Brain pericyte (primary cell): ENCODE results near the gene ZDHHC4.

ENCODE experiments used
- DNase-seq: peaks from one replicate; pipeline ENCODE4 v3.0.0-alpha.2; 2012; ENCODE audit warnings: low read depth, low spot score

ZDHHC4 gene

GRCh38 chr7:6577369-6578113 is at the start of gene ZDHHC4:
TSS of gene ZDHHC4 (plus strand) at chr7:6577454. CDS start at chr7:6580562, 3,108 bp downstream.
- peak; percentile 47 for DNase-seq

GRCh38 chr7:6528401-6529130 is 48.7 kb upstream of the ZDHHC4 start:
- DNase-seq, result no peak

DNA sequence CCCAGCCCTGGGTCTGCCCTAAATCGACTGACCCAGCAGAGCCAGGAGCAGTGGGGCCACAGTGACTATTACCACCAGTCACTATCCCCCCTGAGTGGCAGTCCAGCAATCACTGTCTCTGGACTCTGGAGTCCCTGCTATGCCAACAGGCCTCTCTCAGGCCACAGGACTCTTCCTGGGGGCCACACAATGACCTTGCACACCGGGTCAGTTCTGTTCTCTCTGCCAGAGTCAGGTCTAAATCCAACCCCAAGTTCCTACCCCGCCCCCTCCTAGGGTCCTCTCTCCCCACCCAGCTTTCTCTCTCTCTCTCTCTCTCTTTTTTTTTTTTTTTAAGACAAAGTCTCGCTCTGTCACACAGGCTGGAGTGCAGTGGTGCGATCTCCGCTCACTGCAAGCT is 47.6 kb upstream of the ZDHHC4 start:
- no peak for DNase-seq

GRCh38 chr7:6530626-6531491 is 46.4 kb upstream of the ZDHHC4 start:
- DNase-seq, result no peak

DNA sequence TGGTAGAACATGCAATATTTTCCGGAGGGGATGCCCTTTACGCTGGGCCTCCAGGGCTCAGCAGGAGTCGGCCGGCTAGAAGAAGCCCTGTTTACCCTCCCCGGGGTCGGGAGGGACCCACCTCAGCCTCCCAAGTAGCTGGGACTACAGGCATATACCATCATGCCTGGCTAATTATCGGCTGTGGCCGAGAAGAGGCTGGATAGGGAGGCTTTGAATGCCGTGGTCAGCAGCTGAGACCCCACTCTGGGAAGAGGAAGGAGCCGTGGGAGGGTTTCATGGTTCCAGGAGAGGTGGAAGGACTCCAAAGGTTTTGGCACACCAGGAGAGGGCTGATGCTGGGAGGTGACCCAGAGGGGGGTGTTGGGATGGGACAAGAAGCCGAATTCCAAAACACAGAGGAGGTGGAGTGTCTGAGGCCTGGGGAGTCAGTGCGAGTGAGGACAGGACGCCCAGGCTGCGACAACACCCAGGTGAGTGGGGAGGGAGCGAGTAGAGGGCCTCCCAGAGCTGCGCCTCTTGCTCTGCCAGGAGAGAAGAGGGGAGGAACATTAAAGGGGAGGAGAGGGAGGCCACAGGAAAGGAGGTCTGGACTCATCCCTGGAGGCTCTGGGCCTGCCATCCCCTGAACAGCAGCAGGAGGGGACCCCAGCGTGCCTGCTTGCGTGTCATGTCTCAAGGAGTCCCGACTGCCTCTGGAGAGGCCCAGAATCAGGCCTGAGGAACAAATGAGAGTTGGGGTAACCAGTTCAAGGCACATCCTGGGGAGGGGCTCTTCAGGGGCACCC is 45.6 kb upstream of the ZDHHC4 start:
- DNase-seq, result no peak

GRCh38 chr7:6532516-6532915 is 44.7 kb upstream of the ZDHHC4 start:
- no peak for DNase-seq

DNA sequence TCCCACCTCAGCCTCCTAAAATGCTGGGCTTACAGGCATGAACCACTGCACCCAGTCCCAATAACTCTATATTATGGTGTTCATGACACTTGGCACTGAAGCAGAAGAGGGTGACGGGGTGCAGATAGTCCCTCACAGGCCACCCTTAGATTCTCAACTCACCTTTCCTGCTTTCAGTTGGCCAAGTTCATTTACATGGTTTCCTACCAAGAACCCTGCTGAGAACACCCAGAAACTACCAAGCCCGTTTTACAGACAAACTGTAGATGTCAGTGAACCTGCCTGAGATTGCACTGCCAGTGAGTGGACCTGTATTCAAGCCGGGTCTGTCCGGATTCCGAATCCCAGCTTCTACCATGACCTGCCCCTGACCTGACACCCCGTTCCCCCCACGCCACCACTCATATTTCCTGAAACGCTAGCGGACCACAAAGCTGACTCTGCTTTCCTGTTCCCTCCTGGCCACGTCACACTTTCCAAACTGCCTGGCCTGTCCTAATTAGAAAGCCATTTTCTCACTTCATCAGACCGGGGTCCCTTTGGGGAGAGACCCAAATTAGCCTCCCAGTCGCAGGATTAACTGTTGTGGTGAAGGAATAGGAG is 43.3 kb upstream of the ZDHHC4 start:
- DNase-seq, result no peak

GRCh38 chr7:6536262-6537260 is 40.7 kb upstream of the ZDHHC4 start:
- DNase-seq, result no peak

DNA sequence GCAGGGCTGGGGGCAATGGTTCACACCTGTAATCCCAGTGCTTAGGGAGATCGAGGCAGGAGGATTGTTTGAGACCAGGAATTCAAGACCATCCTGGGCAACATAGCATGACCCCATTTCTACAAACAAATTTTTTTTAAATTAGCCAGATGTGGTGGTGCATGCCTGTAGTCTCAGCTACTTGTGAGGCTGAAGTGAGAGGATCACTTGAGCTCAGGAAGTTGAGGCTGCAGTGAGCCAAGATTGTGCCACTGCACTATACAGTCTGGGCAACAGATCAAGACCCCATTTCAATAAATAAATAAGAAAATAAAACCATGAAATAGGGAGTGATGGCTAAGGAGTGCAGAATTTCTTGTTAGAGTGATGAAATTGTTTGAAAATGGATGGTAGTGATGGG is 34.9 kb upstream of the ZDHHC4 start:
- no peak for DNase-seq

DNA sequence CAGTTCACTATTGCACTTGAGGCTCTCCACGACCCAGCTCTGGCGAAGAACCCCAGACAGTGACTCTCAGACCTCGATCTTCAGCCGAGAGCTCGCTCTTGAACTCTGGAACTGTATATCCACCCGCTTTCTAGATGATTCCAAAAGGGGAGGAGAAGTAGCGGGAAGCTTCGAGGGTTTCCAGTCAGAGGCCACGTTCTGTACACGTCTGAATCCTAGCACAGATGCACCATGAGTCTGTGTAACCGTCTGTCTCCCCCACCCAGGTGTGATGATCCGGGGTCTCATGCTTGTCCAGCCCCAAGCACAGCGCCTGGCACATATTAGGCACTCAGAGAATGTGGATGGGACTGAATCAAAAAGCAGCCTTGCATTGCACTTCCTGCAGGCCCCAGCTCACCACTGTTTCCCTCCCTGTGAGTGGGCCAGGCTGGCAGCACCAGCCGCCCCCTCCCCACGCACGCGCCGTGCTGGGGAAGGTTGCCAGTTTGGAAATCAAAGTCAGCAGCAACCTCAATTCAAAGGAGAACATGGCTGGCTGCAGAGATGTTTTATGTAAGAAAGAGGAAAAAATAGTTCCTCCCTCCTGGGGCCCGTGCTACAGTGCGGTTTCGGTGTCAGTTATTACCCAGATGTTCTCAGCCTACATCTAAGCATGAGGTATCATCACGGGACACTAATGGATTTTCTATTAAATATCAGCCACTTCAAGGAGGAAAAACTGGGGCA is 31.7 kb upstream of the ZDHHC4 start:
- no peak for DNase-seq

GRCh38 chr7:6546498-6547251 is 30.6 kb upstream of the ZDHHC4 start:
- no peak for DNase-seq

- no peak for DNase-seq
These were observed 29.9 kb upstream of the ZDHHC4 start for GRCh38 chr7:6547400-6547799.

DNA sequence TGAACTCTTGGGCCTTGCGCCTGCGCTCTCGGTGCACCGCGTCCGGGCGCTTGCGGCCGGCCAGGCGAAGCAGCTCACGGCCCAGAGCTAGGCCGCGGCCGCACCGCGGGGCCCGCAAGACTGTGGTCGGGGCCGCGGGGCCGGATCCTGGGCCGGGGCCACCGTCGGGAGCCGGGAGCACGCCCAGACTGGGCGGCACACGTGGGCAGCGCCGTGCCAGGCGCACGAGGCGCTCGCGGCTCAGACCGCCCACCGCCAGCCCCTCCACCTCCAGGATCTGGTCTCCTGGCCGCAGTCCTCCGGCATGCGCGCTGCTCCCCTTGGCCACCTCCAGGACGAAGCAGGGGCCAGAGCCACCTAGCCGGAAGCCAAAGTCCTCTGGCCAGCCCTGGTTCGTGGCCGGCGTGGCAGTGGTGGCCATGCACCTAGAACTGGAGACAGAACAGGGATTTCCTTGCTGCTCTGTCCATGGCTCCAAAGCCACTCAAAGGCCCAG is 26.2 kb upstream of the ZDHHC4 start, which contains the start of gene GRID2IP:
Gene GRID2IP (minus strand): TSS at position 446 of the 496 bp plus-strand sequence. CDS start 25 bp downstream, at position 421.
- no peak for DNase-seq

DNA sequence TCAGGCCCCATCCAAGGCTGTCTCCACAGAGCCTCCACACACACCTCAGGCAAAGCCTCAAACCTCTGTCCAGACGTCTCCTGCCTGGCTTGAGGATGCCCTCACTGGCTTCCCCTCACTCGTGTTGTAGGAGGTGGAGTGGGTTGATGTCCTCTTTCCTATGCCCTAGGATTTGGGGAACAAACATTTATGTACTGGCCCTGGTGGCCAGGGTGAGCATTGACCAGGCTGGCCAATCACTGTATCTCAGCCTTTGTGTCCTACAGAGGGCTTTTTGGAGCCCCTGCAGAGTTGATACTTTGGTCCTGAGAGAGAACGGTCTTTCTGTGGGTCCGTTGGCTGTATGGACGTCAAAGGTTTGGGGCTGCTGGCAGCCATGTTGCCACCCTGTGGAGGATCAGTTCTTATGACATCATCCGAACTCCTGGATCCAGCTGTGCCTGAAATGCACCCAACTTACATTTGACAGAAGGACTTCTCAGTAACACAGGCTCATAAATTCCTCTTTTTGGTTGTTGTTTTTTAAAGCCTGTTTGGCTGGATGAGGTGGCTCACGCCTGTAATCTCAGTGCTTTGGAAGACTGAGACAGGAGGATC is 23.7 kb upstream of the ZDHHC4 start:
- no peak for DNase-seq

DNA sequence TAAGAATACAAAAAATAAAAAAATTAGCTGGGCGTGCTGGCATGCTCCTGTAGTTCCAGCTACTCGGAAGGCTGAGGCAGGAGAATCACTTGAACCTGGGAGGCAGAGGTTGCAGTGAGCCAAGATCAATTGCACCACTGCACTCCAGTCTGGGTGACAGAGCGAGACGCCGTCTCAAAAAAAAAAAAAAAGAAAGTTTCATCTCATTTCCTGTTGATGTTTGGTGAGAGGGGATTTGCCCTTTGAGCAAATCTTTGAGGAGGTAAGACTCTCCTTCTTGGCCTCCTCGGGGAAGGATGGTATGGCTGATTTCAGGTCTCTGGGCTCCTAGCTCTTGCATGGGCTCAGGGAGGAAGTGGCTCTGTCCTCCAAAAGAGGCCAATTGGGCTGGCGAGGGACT is 22.4 kb upstream of the ZDHHC4 start:
- no peak for DNase-seq

GRCh38 chr7:6556196-6556595 is 21.1 kb upstream of the ZDHHC4 start:
- DNase-seq, result no peak

GRCh38 chr7:6558837-6559236 is 18.4 kb upstream of the ZDHHC4 start:
- no peak for DNase-seq

GRCh38 chr7:6559896-6560295 is 17.4 kb upstream of the ZDHHC4 start:
- no peak for DNase-seq
